Activated CD8-positive, alpha-beta memory T cell treated with anti-CD3 and anti-CD28 coated beads for 48 hours (primary cell): ENCODE measurements around the gene PLB1.
"Not testable (repeated sequence)": the region's sequence is repeated elsewhere in the genome, so short reads cannot be mapped to it uniquely, and the experiment has no call there.

ENCODE experiments used
- DNase-seq, 3 experiments: peaks; one replicate each; pipeline ENCODE4 v3.0.0-alpha.2; 2020; ENCODE audit warnings: low read depth in 2 of 3, low spot score in 2 of 3

The PLB1 gene

GRCh38 chr2:28469304-28469703 lies 26.6 kb upstream of the PLB1 start:
- DNase-seq, result no peak

- no peak for DNase-seq
Measured at GRCh38 chr2:28469947-28470535, 25.8 kb upstream of the PLB1 start.

- DNase-seq, result no peak
Measured at GRCh38 chr2:28470759-28471158, 25.1 kb upstream of the PLB1 start.

GRCh38 chr2:28471214-28471613 lies 24.6 kb upstream of the PLB1 start:
- DNase-seq, result no peak

GRCh38 chr2:28471701-28472236 lies 24.1 kb upstream of the PLB1 start:
- DNase-seq, result no peak

GRCh38 chr2:28472641-28473040 lies 23.2 kb upstream of the PLB1 start:
- not testable (repeated sequence) for DNase-seq

GRCh38 chr2:28475088-28475595 lies 20.7 kb upstream of the PLB1 start:
- DNase-seq, result no peak

GRCh38 chr2:28477087-28477486 lies 18.8 kb upstream of the PLB1 start:
- no peak for DNase-seq

- DNase-seq, result no peak
Measured at GRCh38 chr2:28477645-28478044, 18.2 kb upstream of the PLB1 start.

- DNase-seq, result no peak
Measured at GRCh38 chr2:28480403-28481049, 15.3 kb upstream of the PLB1 start.

- no peak for DNase-seq
Measured at GRCh38 chr2:28481905-28482304, 14.0 kb upstream of the PLB1 start.

GRCh38 chr2:28484835-28485234 lies 11.0 kb upstream of the PLB1 start:
- no peak for DNase-seq

- DNase-seq, result no peak
Measured at GRCh38 chr2:28486526-28486925, 9.3 kb upstream of the PLB1 start.

GRCh38 chr2:28487258-28487657 lies 8.6 kb upstream of the PLB1 start:
- no peak for DNase-seq

GRCh38 chr2:28488083-28488830 lies 7.6 kb upstream of the PLB1 start:
- no peak for DNase-seq

GRCh38 chr2:28488858-28489575 lies 6.8 kb upstream of the PLB1 start:
- DNase-seq, result no peak

- no peak for DNase-seq
Measured at GRCh38 chr2:28490558-28490957, 5.3 kb upstream of the PLB1 start.

GRCh38 chr2:28492282-28492681 lies 3.6 kb upstream of the PLB1 start:
- no peak for DNase-seq

GRCh38 chr2:28493636-28494035 lies 2.2 kb upstream of the PLB1 start:
- no peak for DNase-seq

GRCh38 chr2:28496781-28497180 lies 921 bp downstream of the PLB1 start:
- no peak for DNase-seq

- DNase-seq, result no peak
Measured at GRCh38 chr2:28497206-28497605, 1.3 kb downstream of the PLB1 start.
